Activated B cell treated with CpG ODN at 0.5 μM for 24 hours (primary cell): ENCODE results near the gene C4orf33. TPM values are rescaled to one million over a fixed set of nuclear protein-coding genes. Genes with fewer than 3 reads are reported as not detected.

ENCODE experiments used
- ATAC-seq: fragments of 200-7000 bp; cut with Tn5 transposase; one replicate; pipeline ENCODE4 v1.10.0; 2021; ENCODE audit warnings: low read depth, mild to moderate bottlenecking, moderate library complexity
- CTCF ChIA-PET: fragments of 350-600 bp; sonication (Branson Sonifier 250); formaldehyde crosslinking; loops from one replicate; lab custom pipeline; 2021; ENCODE audit warnings: antibody characterized with exemption; lab: Charles Lee
- POLR2A ChIA-PET: fragments of 350-600 bp; sonication (Branson Sonifier 250); formaldehyde crosslinking; loops from one replicate; lab custom pipeline; 2021; ENCODE audit warnings: antibody characterized with exemption; lab: Charles Lee
- DNase-seq: peaks from one replicate; pipeline ENCODE4 v3.0.0; 2022
- H3K27ac Mint-ChIP-seq: one replicate; pipeline ENCODE4 v1.8.0; 2020; ENCODE audit warnings: mixed read lengths
- H3K27me3 Mint-ChIP-seq: one replicate; pipeline ENCODE4 v1.8.0; 2021; ENCODE audit warnings: mixed read lengths
- H3K36me3 Mint-ChIP-seq: one replicate; pipeline ENCODE4 v1.8.0; 2021; ENCODE audit warnings: low read depth, mixed read lengths
- H3K4me1 Mint-ChIP-seq: one replicate; pipeline ENCODE4 v1.8.0; 2021; ENCODE audit warnings: mixed read lengths
- H3K4me3 Mint-ChIP-seq: one replicate; pipeline ENCODE4 v1.8.0; 2020; ENCODE audit warnings: mild to moderate bottlenecking, mixed read lengths
- H3K9me3 Mint-ChIP-seq: one replicate; pipeline ENCODE4 v1.8.0; 2020; ENCODE audit warnings: mixed read lengths
- CTCF ChIP-seq: fragments of 200-600 bp; IDR thresholded peaks from one replicate; pipeline ENCODE4 v1.8.0; 2022; ENCODE audit warnings: antibody characterized with exemption, mild to moderate bottlenecking
- intact Hi-C: fragments of 100-400 bp; cut with micrococcal nuclease; formaldehyde crosslinking; loops from one replicate; pipeline ENCODE4 v1.15.1; 2024
- total RNA-seq: library from RNA; stranded (reverse); gene quantifications from 2 replicates; pipeline ENCODE4 v1.2.3, GENCODE V29; 2022

Gene C4orf33
- total RNA-seq, 1 donor from 2014 or later = 8.8 TPM

GRCh38 chr4:129109965-129110824 lies 14.2 kb downstream of the C4orf33 start:
- DNase-seq (no peak), ATAC-seq (no peak)
- Mint-ChIP-seq H3K27me3 (no peaks in the 10 kb centered on the region), H3K4me1 (no peaks in the 10 kb centered on the region), H3K36me3 (peaks cover 20% of the 10 kb centered on the region), H3K4me3 (no peak overlapping the region), H3K9me3 (no peaks in the 10 kb centered on the region), H3K27ac (no peak overlapping the region)
- POLR2A ChIA-PET = no interaction called here
- TF ChIP-seq CTCF = no peak
- CTCF ChIA-PET = no interaction called here
- intact Hi-C loops = no loop called here

- ATAC-seq = no peak
- no peaks in the 10 kb centered on the region for H3K9me3 Mint-ChIP-seq
- no peak overlapping the region for H3K4me3 Mint-ChIP-seq
- peaks cover 20% of the 10 kb centered on the region for H3K36me3 Mint-ChIP-seq
- no peak overlapping the region for H3K27ac Mint-ChIP-seq
- no peak for TF ChIP-seq CTCF
- no peak for DNase-seq
- no peaks in the 10 kb centered on the region for H3K27me3 Mint-ChIP-seq
- CTCF ChIA-PET = no interaction called here
- intact Hi-C loops = no loop called here
- H3K4me1 Mint-ChIP-seq = no peaks in the 10 kb centered on the region
- POLR2A ChIA-PET = no interaction called here
These were observed 15.0 kb downstream of the C4orf33 start for GRCh38 chr4:129110931-129111330.

GRCh38 chr4:129111919-129112318 lies 16.0 kb downstream of the C4orf33 start:
- no peaks in the 10 kb centered on the region for H3K4me1 Mint-ChIP-seq
- H3K27me3 Mint-ChIP-seq = no peaks in the 10 kb centered on the region
- peaks cover 18% of the 10 kb centered on the region for H3K36me3 Mint-ChIP-seq
- H3K27ac Mint-ChIP-seq = no peak overlapping the region
- no peak overlapping the region for H3K4me3 Mint-ChIP-seq
- ChIA-PET CTCF (no interaction called here), POLR2A (no interaction called here)
- ATAC-seq (no peak), DNase-seq (no peak)
- H3K9me3 Mint-ChIP-seq = no peaks in the 10 kb centered on the region
- intact Hi-C loops = no loop called here
- no peak for TF ChIP-seq CTCF

- H3K4me1 Mint-ChIP-seq = no peaks in the 10 kb centered on the region
- H3K4me3 Mint-ChIP-seq = no peak overlapping the region
- H3K9me3 Mint-ChIP-seq = no peaks in the 10 kb centered on the region
- no peak for DNase-seq
- H3K27me3 Mint-ChIP-seq = no peaks in the 10 kb centered on the region
- peaks cover 17% of the 10 kb centered on the region for H3K36me3 Mint-ChIP-seq
- CTCF ChIA-PET = no interaction called here
- intact Hi-C loops = no loop called here
- no peak for ATAC-seq
- no peak overlapping the region for H3K27ac Mint-ChIP-seq
- TF ChIP-seq CTCF = no peak
- POLR2A ChIA-PET = no interaction called here
These were observed 17.5 kb downstream of the C4orf33 start for GRCh38 chr4:129113434-129113833.

GRCh38 chr4:129113919-129114318 lies 18.0 kb downstream of the C4orf33 start:
- POLR2A ChIA-PET = no interaction called here
- CTCF ChIA-PET = no interaction called here
- TF ChIP-seq CTCF = no peak

More at GRCh38 chr4:129113919-129114318, 18.0 kb downstream of the C4orf33 start:
- Mint-ChIP-seq H3K4me3 (no peak overlapping the region), H3K27ac (no peak overlapping the region), H3K27me3 (no peaks in the 10 kb centered on the region), H3K9me3 (no peaks in the 10 kb centered on the region), H3K4me1 (no peaks in the 10 kb centered on the region), H3K36me3 (peaks cover 16% of the 10 kb centered on the region)
- intact Hi-C loops = no loop called here
- DNase-seq (no peak), ATAC-seq (no peak)
